GM19239 (cell line): ENCODE results near the gene C1orf210.

Source experiments
- DNase-seq: peaks from one replicate; pipeline ENCODE4 v3.0.0; 2011; ENCODE audit warnings: low spot score; ENCODE audit not compliant: insufficient read length
- FAIRE-seq: peaks from 2 replicates; lab custom pipeline; 2011; peaks lifted over from hg19 to GRCh38; lab: Jason Lieb, UNC

C1orf210 gene

DNA sequence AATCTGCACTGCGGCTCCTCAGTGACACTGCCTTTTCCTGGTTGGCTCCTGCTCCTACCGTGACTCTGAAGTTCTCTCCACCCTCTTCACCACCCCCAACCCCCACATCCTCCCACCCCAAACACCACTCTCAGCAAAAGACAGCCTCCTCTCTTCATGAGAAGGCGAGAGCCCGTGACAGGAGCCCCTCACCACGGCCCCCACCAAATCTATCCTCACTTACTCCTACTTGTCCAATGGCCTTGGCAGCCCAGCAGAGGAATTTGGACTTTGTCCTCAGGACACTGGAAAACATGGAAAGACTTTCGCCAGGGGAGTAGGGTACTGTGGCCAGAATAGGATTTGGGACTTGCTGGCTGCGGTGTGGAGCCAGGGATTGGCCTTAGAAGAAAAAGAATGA is 8.7 kb downstream of the C1orf210 start:
- FAIRE-seq (no peak), DNase-seq (no peak)

DNA sequence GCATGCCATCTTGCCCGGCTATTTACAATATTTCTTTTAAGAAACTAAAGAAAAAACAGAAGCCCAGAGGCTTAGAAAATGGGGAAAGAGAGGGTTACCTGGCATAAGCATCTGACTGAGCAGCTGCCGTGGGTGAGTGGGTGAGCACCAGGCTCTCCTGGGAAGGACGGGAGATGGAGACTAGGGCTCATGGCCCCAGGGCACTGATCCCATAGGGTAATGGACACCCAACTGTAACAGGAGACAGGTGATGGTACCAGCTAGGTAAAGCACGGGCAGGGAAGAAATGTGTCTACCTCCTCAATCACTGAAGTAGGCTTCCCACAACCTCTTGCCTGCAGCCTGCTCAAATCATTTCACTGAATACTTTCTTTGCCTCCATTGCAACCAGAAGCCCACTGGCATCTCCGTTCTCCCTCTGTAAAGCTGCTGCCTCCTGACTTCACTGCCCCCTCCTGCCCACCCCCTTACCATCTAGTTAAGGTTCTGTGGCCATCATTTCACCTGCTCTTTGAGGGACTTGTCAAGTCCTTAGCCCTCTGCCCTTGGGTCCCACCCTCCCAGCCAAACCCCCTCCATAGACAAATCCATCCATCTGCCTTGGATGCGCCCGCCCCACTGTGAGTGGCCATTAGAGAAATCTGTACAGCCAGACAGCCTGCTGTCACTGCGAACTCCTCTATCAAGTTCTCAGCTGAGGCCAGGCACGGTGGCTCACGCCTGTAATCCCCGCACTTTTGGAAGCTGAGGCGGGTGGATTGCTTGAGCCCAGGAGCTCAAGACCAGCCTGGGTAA is 9.4 kb downstream of the C1orf210 start:
- FAIRE-seq (no peak), DNase-seq (no peak)

DNA sequence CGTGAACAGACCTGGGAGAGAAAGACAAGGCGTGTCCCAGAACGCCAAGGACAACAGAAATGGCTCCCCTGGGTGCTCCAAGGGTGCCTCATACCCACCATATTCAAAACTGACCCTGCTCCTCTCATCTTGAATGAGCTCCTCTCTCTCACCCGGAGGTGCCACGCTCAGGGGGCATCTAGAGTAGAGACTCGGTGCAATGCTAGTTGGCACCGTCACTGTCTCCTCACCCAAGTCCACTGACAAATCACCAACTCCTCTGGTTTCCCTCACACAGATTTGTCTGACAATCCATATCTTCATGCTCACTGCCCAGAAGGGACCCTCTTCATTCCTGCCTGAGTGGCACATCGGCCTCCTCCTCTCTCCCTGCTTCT is 10.6 kb downstream of the C1orf210 start:
- no peak for FAIRE-seq
- no peak for DNase-seq

- DNase-seq (peak; percentile 65), FAIRE-seq (peak; percentile 53)
These were observed 11.1 kb downstream of the C1orf210 start for GRCh38 chr1:43274125-43274803.

DNA sequence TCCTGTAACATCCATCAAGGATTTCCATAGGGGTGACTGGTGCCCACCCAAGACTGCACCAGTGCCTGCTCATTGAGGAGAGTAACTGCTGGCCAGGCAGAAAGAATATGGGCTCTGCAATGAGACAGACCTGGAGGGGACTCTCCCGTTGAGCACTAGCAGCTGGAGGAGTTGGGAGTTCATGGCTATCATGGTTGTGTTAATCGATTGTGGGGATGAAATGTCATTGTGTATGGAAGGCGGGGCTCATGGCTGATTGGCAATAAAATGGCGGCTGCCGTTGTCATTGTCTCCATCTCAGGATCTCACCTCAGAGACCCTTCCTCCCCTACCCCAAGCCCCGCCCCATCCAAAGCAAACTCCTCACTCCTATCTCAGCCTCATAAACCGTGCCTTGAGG is 11.7 kb downstream of the C1orf210 start:
- DNase-seq (no peak), FAIRE-seq (no peak)

GRCh38 chr1:43272576-43273571 is 12.5 kb downstream of the C1orf210 start:
- DNase-seq (no peak), FAIRE-seq (no peak)

DNA sequence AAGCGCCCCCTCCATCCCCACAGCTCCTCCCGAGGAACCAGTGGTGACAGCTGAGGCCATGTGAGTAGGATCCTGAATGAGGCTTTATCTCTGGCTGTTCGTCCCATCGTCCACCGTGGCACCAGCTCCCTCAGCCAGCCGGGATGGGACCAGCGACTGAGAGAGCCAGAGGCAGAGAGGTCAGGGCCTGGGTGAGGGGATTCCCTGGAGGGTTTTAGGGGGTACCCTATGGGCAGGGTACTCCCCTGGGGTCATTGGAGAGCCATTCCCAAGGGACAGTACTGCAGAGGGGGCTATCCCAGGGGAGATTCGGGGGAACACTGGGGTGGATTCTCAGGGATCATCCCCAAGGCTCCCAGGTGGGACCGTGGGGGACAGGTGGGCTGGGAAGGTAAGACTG is 13.2 kb downstream of the C1orf210 start:
- DNase-seq (no peak), FAIRE-seq (no peak)

- FAIRE-seq (no peak), DNase-seq (no peak)
These were observed 13.9 kb downstream of the C1orf210 start for GRCh38 chr1:43271186-43272118.

DNA sequence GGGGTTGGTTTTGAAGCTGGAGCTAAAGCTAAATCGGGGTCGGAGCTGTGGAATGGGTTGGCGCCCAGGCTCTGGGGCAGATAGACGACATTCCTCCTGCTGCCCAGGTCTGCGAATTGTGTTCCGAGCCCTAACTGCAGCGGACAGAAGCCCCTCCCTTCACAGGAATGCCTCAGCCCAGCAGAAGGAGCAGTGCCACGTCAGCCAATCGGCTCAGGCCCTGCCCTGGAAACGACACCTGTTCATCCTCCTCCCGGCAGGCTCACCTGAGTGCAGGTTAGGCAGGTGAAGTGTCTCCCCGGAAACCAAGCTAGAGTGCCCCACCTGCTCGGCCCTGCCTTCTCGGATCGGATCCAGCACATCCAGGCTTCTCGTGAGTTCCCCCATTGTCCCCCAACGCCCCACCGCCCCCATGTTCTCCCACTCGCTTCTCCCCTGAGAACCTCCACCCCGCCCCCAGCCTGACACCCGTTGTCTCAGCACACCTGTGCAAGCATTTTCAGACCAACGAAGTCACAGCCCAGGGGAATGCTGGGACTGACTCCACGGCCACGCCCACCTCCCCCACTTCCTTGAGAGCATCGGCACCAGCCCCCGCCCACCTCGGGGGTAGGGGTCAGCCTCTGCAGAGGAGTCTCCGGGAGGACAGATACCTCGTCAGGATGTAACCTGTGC is 14.8 kb downstream of the C1orf210 start:
- no peak for DNase-seq
- FAIRE-seq = no peak

DNA sequence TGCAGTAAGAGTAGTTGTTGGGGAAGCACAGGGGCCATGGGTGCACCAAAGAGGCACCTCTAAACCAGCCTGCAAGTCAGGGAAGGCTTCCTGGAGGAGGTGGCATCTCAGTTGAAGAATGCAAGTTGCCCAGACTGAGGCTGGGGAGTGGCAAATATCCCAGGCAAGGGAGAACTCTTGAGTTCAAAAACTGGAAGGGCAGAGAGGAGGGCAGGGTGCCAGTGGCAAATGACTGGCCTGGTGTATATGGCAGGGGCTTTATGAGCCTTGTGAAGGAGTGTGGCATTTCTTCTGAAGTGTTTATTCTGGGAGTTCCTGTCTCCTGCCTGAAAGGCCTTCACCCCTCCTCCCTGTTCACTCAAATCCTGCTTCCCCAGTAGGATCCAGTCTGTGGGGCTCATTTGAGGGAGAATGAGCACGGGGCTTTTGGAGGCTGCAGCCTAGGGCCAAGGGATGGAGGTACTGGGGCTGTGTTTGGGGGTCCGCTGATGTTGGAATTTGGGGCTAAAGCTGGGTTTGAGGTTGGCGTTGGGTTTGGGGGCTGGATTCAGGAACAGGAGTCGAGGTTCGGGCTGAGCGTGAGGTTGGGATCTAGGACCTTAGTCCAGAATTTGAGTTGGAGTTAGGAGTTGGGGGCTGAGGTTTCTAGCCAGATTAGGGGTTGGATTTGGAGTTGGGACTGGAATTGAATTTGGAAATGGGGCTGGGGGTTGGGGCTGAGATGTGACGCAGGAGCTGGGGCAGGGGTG is 15.6 kb downstream of the C1orf210 start, which contains the start of gene TMEM125:
TSS of gene TMEM125 (plus strand) at position 357 of the 749 bp plus-strand sequence. CDS start 2,740 bp downstream, outside the sequence.
- FAIRE-seq (no peak), DNase-seq (no peak)

GRCh38 chr1:43267818-43268425 is 17.5 kb downstream of the C1orf210 start:
- DNase-seq (no peak), FAIRE-seq (no peak)

- FAIRE-seq (no peak), DNase-seq (no peak)
These were observed 18.0 kb downstream of the C1orf210 start for GRCh38 chr1:43267291-43267805.

DNA sequence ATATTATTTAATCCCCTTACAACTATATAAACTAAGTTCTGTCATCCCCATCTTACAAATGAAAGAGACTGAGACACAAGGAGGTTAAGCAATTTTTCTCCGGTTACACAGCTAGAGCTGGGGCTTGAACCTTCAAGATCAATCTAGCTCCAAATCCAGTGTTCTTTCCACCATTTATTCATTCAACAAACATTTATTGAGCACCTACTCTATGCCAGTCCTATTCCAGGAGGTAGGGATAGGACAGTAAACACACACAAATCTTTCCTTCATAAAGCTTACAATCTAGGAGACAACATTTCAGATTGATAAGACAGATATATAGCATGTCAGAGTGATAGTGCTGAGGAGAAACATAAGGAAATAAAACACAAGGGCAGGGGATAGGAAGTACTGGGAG is 18.5 kb downstream of the C1orf210 start:
- FAIRE-seq (no peak), DNase-seq (no peak)

GRCh38 chr1:43265431-43265830 is 19.9 kb downstream of the C1orf210 start:
- no peak for DNase-seq
- FAIRE-seq = no peak

- DNase-seq (no peak), FAIRE-seq (no peak)
These were observed 27.0 kb downstream of the C1orf210 start for GRCh38 chr1:43258370-43258769.

- no peak for FAIRE-seq
- DNase-seq = no peak
These were observed 28.5 kb downstream of the C1orf210 start for GRCh38 chr1:43256675-43257570.
